ENCODE results near the gene RIC8A.

Gene RIC8A

DNA sequence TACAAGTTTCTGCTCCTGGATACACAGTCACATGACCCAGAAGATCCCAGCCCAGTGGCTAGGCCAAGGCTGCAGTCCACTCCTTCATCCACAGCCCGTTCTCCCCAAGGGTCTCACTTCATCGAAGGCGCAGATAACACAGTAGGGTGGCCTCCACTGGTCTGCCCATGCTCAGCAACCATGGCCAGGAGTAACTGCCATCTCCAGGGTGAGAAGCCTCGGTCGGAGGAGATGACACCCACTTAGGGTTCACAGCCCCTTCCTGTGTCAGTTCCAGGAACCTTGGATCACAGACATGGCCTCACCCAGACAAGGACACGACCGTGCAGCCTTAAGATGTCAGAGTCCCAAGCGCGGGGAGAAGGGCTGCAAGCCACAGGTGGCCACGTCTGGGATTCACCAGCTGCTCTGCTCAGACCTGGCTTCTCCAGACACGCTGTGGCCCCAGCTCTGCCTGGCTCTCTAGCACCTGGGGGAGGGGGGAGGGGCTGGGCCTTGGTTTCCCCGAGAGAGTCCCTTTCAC, 2.9 kb upstream of the RIC8A start:
- DNase-seq (ENCODE audit: low spot score), result no peak

DNA sequence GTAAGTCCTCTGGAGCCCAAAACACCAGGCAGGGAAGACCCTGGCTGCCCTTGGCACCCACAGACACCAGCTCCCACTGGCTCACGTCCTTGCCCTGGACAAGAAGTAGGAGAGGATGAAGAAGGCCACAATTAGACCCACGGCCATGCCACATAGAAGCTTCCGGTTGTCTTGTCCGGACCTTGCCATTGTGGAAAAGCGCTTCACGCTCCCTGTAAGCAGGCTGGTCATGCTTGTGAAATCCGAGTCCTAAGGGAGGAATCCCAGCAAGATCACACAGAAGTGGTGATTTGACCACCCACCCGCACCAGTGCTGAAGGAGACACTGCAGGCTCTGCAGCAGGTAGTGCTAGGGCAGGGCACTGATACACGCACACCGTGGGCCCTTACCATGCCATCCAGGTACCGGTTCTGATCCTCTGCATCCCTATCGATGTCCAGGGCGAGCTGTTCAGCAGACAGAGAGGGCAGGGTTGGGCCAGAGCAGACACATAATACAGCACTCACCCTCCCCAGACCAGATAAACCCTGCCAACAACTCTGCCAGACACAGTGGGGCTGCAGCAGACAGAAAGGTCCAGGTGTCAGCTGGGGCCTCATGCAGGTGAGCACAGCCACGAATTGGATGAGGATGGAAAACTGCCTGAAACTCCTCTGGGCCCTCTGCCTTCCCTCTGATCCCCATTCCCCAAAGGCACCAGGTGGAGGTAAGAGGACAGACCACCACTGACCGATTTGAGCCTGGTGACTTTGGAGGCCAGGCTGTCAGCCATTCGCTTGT, 2.1 kb upstream of the RIC8A start:
- DNase-seq (ENCODE audit: low spot score), result no peak

DNA sequence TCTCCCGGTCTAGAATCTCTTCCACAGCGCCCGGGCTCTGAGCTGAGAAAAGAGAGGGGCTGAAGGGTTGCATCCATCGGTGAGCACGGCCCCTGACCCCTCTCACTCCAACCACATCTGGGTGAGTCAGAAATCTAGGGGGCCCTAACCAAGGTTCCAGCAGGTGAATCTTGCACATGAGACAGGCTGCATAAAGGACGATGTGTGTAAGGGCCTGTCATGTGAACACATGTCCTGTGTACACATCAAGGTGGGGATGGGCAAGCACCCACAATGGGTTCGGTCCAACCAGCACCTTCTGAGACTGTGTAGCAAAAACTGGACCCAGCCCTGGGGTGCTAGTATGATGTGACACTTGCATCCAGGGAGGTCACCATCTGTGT, 1.5 kb upstream of the RIC8A start:
- no peak for DNase-seq (ENCODE audit: low spot score)

DNA sequence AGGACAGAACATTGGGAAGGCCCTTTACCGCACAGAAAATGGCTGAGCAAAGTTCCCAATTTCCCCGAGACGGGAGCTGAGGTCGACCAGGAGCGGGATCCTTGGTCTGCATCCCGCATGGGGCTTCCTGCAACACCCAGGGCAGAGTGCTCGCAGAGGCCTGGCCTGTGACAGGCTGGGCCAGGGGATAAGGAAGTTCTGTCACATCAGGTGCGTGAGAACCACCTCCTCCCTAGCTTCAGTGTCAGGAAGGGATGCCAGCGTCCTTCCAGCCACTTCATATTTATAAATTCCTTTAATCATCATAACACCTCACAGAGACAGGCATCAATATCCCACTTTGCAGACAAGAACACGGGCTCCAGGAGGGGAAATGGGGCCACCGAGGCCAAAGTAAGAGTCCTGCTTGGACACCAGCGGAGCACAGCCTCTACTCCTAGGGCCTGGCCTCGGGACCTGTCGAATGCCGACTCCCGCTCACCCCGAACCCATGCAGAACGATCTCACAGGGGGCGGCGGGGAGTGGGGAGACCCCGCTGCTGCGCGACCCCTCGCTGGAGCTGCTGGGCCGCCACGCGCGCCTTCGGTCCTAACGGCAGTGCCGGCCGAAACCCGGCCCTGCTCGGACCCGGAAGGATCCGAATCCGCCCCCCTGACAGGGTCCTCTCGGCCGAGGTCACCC, 841 bp upstream of the RIC8A start:
- peak; percentile 73 for DNase-seq (ENCODE audit: low spot score)

DNA sequence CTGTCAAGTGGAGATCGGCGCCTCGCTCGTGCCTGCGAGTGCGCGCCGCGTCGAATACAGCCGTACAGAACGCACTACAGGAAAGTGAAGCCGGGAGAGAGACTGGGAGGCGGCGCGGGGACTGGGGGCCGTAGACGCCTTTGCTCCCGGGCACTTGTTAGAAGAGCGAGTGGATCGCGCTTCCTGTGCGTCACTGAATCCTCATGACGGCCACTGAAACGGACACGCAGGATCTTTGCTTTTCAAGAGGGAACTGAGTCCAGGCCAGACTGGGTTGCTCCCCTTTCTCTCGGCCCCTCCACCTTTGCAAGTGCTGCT, 314 bp downstream of the RIC8A start:
- peak; percentile 64 for DNase-seq (ENCODE audit: low spot score)

DNA sequence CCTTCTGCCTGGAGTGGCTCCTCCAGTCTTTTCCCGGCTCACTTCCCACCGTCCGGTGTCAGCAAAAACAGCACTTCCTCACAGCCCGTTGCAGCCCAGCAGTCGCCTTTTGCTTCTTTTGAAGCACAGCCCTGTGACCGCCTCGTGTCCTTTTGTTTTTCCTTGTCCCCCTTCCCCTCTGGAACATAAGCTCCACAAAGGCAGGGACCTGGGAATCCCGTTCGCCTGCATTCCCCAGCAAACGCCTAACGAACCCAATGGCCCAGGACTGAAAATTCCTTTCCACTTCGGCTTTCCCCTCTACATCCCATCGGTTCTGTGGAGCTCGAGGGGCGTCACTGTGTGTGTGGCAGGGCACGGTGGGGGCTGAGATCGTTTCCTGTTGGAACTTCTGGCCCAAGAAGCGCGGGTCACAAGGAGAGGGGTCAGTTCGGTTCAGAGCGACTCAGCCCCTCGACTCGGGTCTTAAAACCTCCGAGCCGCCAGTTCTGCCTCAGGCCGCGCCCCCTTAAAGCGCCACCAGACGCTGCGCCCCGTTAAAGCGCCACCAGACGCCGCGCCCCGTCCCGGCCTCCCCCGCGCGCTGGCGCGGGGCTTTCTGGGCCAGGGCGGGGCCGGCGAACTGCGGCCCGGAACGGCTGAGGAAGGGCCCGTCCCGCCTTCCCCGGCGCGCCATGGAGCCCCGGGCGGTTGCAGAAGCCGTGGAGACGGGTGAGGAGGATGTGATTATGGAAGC, 841 bp downstream of the RIC8A start:
- peak; percentile 87 for DNase-seq (ENCODE audit: low spot score)

GRCh38 chr11:208917-209260, 1.4 kb downstream of the RIC8A start:
- DNase-seq (ENCODE audit: low spot score), result peak; percentile 30

DNA sequence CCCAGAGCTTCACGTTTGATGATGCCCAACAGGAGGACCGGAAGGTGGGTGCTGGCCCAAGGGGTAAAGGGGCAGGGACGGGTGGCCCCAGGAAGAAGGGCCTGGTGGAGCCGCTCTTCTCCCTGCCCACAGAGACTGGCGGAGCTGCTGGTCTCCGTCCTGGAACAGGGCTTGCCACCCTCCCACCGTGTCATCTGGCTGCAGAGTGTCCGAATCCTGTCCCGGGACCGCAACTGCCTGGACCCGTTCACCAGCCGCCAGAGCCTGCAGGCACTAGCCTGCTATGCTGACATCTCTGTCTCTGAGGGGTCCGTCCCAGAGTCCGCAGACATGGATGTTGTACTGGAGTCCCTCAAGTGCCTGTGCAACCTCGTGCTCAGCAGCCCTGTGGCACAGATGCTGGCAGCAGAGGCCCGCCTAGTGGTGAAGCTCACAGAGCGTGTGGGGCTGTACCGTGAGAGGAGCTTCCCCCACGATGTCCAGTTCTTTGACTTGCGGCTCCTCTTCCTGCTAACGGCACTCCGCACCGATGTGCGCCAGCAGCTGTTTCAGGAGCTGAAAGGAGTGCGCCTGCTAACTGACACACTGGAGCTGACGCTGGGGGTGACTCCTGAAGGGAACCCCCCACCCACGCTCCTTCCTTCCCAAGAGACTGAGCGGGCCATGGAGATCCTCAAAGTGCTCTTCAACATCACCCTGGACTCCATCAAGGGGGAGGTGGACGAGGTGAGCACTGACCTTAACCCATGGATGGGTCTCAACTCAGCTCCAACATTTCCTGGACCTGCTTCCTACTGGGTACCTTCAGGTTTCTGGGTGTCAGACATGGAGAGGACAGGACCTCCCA, 2.0 kb downstream of the RIC8A start:
- peak; percentile 59 for DNase-seq (ENCODE audit: low spot score)

DNA sequence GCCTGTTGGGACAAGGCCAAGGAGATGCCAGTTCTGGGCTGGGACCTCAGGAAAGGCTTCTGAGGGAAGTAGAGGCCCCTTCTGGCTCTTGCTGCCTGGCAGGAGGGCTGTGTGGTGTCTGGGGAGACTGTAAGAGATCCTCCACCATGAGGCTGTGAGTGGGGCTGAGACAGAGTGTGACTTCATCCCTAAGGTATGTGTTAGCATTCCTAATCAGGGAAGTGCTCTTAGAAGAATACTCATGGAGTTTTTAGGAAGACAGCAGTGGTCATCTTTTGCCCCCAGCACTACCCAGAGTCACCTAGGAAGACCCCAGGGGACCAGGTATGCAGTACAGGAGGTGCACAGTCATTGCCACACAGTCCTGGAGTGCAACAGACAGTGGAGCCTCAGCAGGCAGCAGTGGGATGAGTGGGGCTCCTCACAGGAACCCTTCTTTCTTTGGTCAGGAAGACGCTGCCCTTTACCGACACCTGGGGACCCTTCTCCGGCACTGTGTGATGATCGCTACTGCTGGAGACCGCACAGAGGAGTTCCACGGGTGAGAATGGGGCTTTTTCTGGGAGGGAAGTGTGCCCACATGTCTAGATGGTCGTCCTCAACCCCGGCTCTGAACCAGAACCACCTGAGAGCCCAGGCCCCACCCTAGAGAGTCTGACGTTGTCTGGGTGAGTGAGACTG, 2.8 kb downstream of the RIC8A start:
- peak; percentile 91 for DNase-seq (ENCODE audit: low spot score)

- DNase-seq (ENCODE audit: low spot score), result no peak
Observed at GRCh38 chr11:210803-211180, 3.3 kb downstream of the RIC8A start.

DNA sequence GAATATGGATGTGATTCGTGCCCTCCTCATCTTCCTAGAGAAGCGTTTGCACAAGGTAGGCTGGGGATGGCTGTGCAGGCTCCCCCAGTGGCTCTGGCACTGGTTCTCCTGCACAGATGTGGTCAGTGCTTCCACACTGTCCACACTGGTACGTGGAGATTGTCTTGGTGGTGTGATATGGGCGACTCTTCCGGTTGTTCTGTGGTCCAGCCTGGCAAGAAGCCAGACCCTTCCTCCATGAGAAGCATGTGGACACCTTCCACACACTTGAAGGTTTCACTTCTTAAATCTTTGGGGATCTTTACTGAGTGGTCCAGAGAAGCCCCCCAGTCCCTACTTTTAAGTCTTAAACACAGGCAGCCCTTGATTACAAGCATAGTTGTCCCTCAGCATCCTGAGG, 3.8 kb downstream of the RIC8A start:
- no peak for DNase-seq (ENCODE audit: low spot score)

DNA sequence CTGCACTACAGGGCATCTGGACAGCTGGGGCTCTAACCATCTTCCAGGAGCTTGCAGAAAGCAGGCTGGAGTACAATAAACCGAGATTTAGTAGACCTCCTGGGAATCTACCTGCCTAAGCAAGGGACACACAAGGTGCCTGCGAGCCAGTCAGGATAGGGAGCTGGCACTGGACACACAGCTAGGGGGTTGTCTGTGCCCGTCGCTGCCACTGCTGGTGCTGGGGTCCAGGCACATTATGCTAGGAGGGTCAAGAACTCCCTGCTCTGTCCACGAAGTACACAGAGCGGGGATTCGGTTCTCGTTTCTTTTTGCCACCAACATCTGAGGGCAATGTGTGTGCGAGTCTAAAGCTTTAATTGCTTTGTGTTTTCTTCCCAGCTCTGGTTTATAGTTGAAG, 4.2 kb downstream of the RIC8A start:
- no peak for DNase-seq (ENCODE audit: low spot score)

GRCh38 chr11:212150-213100, 4.9 kb downstream of the RIC8A start:
- no peak for DNase-seq (ENCODE audit: low spot score)

GRCh38 chr11:213111-213510, 5.6 kb downstream of the RIC8A start:
- DNase-seq (ENCODE audit: low spot score), result no peak

DNA sequence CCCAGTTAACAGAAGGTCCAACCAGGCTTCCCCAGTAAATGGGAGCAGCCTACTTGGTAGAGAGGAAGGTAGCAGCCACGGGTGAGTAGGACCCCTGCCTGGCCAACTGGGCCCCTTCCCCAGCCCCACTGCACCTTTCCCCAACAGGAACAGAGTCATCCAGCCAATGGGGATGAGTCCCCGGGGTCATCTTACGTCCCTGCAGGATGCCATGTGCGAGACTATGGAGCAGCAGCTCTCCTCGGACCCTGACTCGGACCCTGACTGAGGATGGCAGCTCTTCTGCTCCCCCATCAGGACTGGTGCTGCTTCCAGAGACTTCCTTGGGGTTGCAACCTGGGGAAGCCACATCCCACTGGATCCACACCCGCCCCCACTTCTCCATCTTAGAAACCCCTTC, 6.6 kb downstream of the RIC8A start:
- DNase-seq (ENCODE audit: low spot score), result no peak

DNA sequence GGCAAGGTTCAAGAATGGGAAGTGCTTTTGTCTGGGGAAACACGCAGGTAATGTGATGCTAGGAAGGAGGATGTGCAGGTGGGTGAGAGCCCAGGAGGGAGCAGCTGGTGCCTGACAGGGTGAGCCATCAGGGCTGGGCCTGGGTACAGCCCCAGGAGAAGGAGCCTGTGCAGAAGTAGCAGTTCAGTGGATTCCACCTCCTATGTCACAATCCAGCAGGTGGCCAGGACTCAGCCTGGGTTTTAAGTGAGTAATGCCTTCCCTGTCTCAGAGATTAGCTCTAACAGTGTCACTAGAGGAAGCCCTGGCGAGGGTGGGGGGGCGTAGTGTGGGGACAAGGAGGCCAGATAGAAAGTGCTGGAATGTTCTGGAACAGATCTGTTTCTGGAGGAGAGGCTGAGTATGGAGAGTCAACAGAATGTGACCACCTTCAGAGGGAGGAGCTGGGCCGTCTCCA, 8.1 kb downstream of the RIC8A start:
- DNase-seq (ENCODE audit: low spot score), result no peak

DNA sequence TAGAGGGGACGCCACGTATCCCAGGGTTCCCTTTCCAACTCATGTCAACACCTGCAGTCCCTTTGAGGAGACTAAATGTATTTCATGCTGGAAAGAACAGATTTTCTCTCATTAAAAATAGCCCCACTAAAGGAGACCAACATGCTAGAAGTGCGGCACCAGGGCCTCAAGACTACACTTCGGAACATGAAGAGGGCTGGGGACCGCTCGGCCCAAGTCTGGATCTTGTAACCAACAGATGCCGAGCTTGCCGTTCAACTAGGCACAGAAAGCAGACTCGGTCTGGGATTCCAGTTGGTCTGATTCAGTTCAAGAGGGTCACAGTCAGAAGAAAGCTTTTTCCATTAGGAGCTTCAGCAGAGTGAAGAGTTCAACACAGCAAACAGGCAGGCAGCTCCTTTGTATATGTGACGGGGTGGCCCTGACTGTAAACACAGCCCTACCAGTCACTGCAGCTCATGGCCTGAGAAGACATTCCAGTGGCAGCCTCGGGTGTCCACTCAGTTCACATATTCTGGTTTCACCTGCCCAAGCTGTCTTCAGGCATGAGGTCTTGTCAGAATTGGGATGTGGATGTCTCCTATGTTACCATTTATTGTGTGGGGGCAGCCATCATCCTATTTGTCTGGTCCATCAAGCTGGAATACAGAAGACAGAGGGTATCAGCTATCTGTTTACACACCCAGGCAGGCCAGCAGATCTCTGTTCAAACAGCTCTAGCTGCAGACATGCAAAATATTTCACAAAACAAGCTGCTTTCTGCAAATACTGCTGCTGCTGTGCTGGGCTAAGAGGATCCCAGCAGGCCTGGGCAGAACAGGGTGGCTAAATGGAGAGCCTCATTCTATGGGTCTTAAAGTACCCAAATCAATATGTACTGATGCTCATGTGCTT, 8.8 kb downstream of the RIC8A start:
- no peak for DNase-seq (ENCODE audit: low spot score)

DNA sequence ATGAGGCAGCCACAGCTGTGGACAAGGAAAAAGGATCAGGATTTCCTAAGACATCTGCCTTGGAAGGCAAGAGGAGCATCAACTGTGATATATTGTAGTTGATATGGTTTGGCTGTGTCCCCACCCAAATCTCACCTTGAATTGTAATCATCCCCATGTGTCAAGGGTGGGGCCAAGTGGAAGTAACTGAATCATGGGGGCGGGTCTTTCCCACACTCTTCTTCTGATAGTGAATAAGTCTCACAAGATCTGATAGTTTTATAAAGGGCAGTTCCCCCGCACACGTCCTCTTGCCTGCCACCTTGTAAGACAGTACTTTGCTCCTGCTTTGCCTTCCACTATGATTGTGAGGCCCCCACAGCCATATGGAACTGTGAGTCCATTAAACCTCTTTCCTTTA, 10.2 kb downstream of the RIC8A start:
- no peak for DNase-seq (ENCODE audit: low spot score)

DNA sequence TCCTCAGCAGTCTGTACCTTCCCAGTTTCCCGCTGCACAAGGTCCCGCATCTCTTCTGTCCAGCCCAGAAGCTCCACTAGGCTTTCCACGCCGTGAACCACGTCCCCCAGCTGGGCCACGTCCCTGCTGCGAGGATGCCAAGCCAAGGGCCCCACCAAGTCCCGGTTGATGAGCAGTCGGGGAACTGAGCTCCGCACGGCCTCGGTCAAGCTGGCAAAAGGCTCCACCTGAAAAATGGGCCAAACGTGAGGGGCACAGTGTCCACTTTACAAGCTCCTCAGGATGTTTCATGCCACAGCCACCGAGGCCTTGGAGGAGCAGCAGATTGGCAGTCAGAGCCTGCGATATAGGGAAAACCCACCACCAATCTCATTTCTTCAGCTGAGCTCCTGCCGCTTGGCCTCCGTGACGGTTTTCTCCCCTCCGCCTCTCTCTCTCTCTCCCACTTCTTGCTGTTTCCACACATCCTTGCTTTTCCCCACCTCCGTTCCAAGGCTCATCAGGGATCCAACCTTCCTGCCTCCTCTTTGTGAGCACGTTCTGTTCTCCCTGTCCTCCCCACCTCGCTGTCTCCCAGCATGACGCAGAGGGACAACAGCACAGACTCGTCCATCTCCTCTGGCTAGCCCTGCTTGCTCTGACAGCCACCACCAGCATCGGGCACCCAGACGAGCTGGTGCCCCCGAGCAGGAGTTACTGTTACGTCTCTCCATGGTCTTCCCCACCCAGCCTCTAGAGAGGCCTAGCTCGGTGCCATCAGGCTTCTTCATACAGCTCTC, 11.5 kb downstream of the RIC8A start:
- DNase-seq (ENCODE audit: low spot score), result no peak
